ENCODE results near the gene NAA10.

NAA10 gene

DNA sequence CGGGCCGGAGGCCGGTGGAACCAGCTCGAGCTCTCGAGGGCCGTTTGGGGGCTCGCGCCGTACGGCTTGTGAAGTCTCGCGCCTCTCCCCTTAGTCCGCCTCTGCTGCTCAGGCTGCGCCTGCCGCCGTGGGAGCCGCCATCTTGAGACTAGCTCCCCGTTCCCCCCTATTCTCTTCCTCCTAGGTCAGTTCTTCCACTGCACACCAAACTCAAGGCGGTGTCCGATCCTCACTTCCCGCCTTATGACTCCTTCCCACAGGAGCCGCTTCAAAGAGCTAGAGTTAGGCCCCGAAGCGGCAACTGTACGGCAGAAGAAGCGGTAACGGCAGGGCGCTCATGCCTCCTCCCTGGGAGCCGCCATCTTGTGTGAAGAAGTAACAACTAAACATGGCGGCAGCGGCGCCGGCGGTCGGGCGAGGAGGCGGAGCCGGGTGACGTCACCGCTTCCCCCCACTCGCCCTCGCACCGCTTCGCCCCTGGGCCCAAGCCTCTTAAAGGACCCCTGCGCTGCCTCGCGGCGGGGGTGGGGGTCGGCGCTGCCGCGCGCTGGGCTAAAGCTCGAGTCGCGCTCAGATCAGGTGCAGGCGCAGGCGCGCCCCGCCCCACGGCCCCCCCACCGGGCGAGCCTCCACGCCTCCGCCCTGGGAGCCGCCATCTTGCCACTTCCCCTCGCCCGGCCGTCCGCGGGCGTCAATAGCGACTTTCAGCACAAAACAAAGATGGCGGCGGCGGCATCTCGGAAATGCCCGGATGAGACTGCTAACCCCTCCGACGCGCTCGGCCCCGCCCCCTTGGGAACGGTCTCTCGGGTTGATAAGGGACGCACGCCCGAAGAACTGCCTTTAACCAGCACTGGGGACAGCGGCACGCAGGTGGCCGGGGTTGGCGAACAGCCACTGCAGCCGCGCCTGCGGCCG is 36.9 kb upstream of the NAA10 start, which contains the start of gene HCFC1:
Gene HCFC1 (minus strand): TSS at position 369 of the 918 bp plus-strand sequence. CDS start 978 bp downstream, outside the sequence.
- Histone ChIP-seq H3K27me3 (ENCODE audit: insufficient read depth, low read length) (no peaks in the 10 kb centered on the region), H3K9me3 (ENCODE audit: insufficient read depth, low read depth, low read length) (no peaks in the 10 kb centered on the region), H3K4me3 (ENCODE audit: low read length) (peak within 1 kb of the TSS; percentile 100), H3K9ac (ENCODE audit: low read depth, low read length) (peak within 1 kb of the TSS; percentile 100), H3K27ac (ENCODE audit: low read depth, low read length) (peak within 1 kb of the TSS; percentile 100), H3K4me1 (ENCODE audit: insufficient read depth, low read length) (0 out of 2 replicates have a peak, but pooled peaks cover 10% of the 10 kb centered on the region), H3K36me3 (ENCODE audit: insufficient read depth, low read length) (peaks cover 15% of the 10 kb centered on the region; the same call in 1 of the 2 replicates)
- under 1% methylated on average over 96 of the region's 96 CpGs for WGBS

DNA sequence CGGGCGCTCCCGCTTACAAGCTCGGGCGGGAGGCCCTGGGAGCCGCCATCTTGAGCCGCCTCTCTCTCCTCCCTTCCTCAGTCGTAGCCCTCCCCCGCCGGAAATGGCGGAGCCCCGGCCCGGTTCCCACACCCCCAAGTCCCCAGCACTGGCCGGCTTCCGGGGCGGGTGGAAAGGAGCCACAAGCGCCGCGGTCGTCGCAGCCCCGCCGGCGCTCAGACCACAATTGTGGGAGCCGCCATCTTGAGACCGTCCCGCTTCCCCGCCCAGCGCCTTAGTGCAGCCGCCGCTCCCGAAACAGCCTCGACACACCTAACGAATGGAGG is 36.2 kb upstream of the NAA10 start:
- Histone ChIP-seq H3K4me3 (ENCODE audit: low read length) (peak overlapping the region; percentile 100), H3K9me3 (ENCODE audit: insufficient read depth, low read depth, low read length) (no peaks in the 10 kb centered on the region), H3K27ac (ENCODE audit: low read depth, low read length) (peak overlapping the region; percentile 100), H3K9ac (ENCODE audit: low read depth, low read length) (peak overlapping the region; percentile 100), H3K36me3 (ENCODE audit: insufficient read depth, low read length) (peaks cover 15% of the 10 kb centered on the region; the same call in 1 of the 2 replicates), H3K4me1 (ENCODE audit: insufficient read depth, low read length) (0 out of 2 replicates have a peak, but pooled peaks cover 12% of the 10 kb centered on the region), H3K27me3 (ENCODE audit: insufficient read depth, low read length) (no peaks in the 10 kb centered on the region)
- 0% methylated on average over 34 of the region's 34 CpGs for WGBS

DNA sequence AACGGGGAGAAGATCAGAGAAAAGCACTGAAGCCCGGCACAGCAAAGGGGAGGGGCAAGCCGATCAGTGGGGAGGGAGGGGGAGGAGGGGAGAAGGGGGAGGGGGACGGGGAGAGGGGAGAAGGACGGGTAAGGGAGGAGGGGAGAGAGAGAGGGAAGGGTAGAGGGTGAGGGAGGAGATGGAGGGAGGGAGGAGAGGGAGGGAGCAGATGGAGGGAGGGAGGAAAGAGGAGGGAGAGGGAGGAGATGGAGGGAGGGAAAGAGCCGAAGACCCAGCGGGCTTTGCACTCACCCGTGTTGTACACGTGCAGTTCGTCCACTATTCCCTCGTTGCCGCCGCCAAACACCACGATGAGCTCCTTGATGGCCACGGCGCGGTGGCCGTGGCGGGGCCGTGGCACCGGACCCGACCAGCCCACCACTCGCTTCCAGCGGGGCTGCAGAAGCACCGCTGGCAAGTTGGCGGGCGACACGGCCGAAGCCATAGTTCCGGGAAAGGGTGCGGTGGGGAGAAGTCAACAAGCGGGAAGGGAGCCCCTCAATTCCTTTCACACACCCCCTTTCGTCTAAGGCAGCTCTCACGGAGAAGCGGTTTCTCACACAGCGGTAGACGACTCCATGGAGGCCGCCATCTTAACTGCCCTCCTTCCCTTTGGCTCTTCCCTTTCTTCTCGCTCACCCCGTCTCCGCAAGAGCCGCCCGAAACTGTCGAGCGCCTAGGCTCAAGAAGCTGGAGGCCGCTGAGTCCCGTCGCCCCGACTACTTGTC is 35.7 kb upstream of the NAA10 start:
- H3K4me1 ChIP-seq (ENCODE audit: insufficient read depth, low read length): 0 out of 2 replicates have a peak, but pooled peaks cover 12% of the 10 kb centered on the region

DNA sequence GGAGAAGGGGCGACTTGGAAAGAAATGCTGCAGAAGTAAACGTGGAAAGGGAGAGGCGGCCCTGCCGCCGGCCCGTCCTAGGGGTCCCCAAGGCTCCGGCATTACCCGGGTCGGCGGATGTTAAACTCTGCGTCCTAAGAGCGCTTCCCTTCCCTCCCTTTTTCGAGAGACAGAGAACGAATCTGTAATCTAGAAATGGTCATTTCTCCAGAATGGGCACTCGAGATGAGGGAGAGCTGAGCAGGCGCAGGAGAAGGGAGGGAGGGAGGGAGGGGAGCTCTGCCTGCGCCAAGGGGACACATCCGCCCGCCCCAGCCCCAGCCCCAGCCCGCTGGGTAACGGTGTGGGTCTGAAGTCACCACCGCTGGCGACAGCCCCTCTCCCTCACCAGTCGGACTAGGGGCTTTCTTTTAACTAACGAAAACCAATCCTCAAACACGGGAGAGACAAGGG is 35.1 kb upstream of the NAA10 start:
- no peaks in the 10 kb centered on the region for H3K27me3 ChIP-seq (ENCODE audit: insufficient read depth, low read length)
- H3K4me1 ChIP-seq (ENCODE audit: insufficient read depth, low read length): 0 out of 2 replicates have a peak, but pooled peaks cover 12% of the 10 kb centered on the region
- H3K9ac ChIP-seq (ENCODE audit: low read depth, low read length): no peak overlapping the region
- H3K9me3 ChIP-seq (ENCODE audit: insufficient read depth, low read depth, low read length): no peaks in the 10 kb centered on the region
- H3K36me3 ChIP-seq (ENCODE audit: insufficient read depth, low read length): peaks cover 15% of the 10 kb centered on the region; the same call in 1 of the 2 replicates
- H3K27ac ChIP-seq (ENCODE audit: low read depth, low read length): no peak overlapping the region
- H3K4me3 ChIP-seq (ENCODE audit: low read length): peak overlapping the region; percentile 100
- WGBS: 1% methylated on average over 13 of the region's 26 CpGs

More for the DNA sequence above, 35.7 kb upstream of the NAA10 start:
- Histone ChIP-seq H3K27me3 (ENCODE audit: insufficient read depth, low read length) (no peaks in the 10 kb centered on the region), H3K9me3 (ENCODE audit: insufficient read depth, low read depth, low read length) (no peaks in the 10 kb centered on the region), H3K4me3 (ENCODE audit: low read length) (peak overlapping the region; percentile 100), H3K9ac (ENCODE audit: low read depth, low read length) (peak overlapping the region; percentile 100), H3K27ac (ENCODE audit: low read depth, low read length) (peak overlapping the region; percentile 100), H3K36me3 (ENCODE audit: insufficient read depth, low read length) (peaks cover 15% of the 10 kb centered on the region; the same call in 1 of the 2 replicates)
- WGBS: under 1% methylated on average over 44 of the region's 49 CpGs

DNA sequence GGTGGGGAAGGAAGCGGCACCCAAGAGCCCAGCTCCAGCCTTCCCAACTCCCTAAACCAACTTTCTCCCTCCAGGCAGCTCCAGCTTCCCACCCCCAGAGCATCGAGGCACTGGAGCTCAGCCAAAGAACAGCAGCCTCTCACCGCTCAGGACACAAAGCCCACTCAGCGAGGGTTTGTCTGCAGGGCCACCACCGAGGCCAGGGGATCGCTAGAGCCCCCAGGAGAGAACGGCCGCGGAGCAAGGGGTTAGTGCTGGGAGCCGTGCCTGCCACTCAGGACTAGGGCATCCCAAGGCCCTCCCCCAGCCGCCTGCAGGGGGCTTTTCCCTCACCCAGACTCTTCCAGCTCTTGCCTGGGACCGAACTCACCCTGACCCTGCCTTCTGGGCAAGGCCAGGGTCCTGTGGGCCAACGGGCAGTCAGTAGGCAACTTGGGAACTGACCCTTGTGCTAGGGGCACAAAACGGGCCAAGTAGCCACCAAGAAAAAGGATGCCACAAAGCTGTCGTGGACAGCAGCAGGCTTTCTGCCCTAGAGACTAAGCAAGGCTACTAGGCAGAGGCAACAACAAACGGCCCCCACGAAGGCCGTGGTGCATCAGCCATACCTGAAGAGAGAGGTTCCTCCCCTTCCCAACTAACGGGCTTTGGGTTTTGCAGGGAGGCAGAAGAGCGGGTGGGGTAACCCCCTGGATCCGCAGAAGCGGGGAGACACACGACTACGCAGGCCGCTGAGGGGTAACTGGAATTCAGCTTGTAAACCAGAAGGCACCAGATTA is 34.5 kb upstream of the NAA10 start:
- Histone ChIP-seq H3K27ac (ENCODE audit: low read depth, low read length) (no peak overlapping the region; the same call in 1 of the 2 replicates), H3K9ac (ENCODE audit: low read depth, low read length) (peak overlapping the region; percentile 26; the same call in 1 of the 2 replicates), H3K36me3 (ENCODE audit: insufficient read depth, low read length) (peaks cover 19% of the 10 kb centered on the region; the same call in 1 of the 2 replicates), H3K4me1 (ENCODE audit: insufficient read depth, low read length) (0 out of 2 replicates have a peak, but pooled peaks cover 12% of the 10 kb centered on the region), H3K9me3 (ENCODE audit: insufficient read depth, low read depth, low read length) (no peaks in the 10 kb centered on the region), H3K4me3 (ENCODE audit: low read length) (peak overlapping the region; percentile 100), H3K27me3 (ENCODE audit: insufficient read depth, low read length) (no peaks in the 10 kb centered on the region)
- 5% methylated on average over 23 of the region's 25 CpGs for whole genome bisulfite sequencing

DNA sequence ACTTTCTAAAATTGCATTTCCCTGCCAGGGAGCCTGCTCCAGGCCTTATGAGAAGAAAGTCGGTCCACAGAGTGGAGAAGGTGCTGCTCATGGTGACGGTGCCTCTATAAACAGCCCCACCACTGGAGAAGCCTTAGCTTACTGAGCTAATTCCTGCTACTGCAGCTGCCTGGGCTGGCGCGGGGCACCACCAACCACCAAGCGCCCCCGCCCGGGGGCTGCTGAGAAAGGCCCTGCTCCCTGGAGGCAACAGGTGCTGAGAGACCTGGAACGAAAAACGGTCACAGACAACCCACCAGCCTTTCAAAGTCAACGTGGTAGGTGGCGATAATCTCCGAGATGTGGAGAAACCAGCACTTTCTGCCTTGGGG is 33.9 kb upstream of the NAA10 start:
- Histone ChIP-seq H3K27me3 (ENCODE audit: insufficient read depth, low read length) (no peaks in the 10 kb centered on the region), H3K4me1 (ENCODE audit: insufficient read depth, low read length) (0 out of 2 replicates have a peak, but pooled peaks cover 12% of the 10 kb centered on the region), H3K9ac (ENCODE audit: low read depth, low read length) (peak overlapping the region; percentile 26; the same call in 1 of the 2 replicates), H3K36me3 (ENCODE audit: insufficient read depth, low read length) (peaks cover 25% of the 10 kb centered on the region), H3K9me3 (ENCODE audit: insufficient read depth, low read depth, low read length) (no peaks in the 10 kb centered on the region), H3K4me3 (ENCODE audit: low read length) (peak overlapping the region; percentile 100), H3K27ac (ENCODE audit: low read depth, low read length) (no peak overlapping the region)
- WGBS: 20% methylated on average over 7 of the region's 12 CpGs

DNA sequence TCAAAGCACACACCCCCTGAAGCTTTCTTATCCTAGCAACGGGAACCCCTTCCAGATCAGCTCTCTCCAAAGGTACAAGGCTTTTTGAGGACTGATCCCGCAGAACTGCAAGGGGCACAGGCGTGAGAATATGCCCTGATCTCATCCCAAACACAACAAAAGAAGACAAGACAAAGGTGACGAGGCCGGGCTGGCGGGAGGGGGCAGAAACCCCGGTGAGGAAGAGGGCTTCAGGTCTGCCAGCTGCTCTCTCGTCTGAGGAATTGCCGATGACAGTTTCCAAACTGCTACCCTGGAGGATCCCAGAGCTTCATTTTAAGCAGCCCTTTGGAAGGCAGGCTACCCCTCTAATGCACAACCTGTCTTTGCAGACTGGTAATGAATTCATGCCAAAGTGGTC is 33.4 kb upstream of the NAA10 start:
- Histone ChIP-seq H3K4me3 (ENCODE audit: low read length) (peak overlapping the region; percentile 100), H3K4me1 (ENCODE audit: insufficient read depth, low read length) (0 out of 2 replicates have a peak, but pooled peaks cover 12% of the 10 kb centered on the region), H3K9ac (ENCODE audit: low read depth, low read length) (0 out of 2 replicates have a peak overlapping the region, but pooled peaks have one; percentile 14), H3K36me3 (ENCODE audit: insufficient read depth, low read length) (peaks cover 30% of the 10 kb centered on the region), H3K27ac (ENCODE audit: low read depth, low read length) (no peak overlapping the region), H3K9me3 (ENCODE audit: insufficient read depth, low read depth, low read length) (no peaks in the 10 kb centered on the region), H3K27me3 (ENCODE audit: insufficient read depth, low read length) (no peaks in the 10 kb centered on the region)
- 43% methylated on average over 9 of the region's 9 CpGs for WGBS

DNA sequence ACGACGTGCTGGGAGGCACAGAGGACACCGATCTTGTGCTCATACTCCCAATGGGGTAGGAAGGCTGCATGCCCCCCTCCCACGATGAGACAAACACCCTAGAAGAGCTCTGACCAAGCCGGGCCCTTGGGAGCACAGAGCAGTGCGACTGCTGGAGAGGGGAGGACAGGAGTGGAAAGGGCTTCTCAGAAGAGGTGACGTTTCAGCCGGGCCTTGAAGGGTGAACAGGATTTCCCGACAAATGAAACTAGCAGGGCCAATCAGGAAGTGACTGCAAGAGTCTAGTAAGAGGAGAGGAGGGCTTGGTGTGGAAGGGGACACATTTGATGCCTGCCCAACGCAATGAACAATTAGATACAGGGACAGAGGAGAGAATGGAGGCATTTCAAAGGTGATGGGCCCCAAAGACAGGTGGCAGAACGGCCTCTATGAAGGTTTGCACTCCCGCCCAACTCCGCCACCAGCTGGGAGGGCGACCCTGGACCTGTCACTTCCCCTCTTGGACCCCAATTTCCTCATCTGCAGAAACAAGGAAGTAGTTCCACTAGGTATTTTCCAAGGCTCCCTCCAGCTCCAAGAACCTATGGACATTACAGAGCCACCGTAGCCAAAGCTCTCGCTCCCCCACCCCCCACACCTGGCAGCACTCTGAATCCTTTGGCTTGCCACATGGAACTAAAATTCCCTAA is 32.8 kb upstream of the NAA10 start:
- Histone ChIP-seq H3K4me1 (ENCODE audit: insufficient read depth, low read length) (0 out of 2 replicates have a peak, but pooled peaks cover 12% of the 10 kb centered on the region), H3K36me3 (ENCODE audit: insufficient read depth, low read length) (peaks cover 35% of the 10 kb centered on the region), H3K9me3 (ENCODE audit: insufficient read depth, low read depth, low read length) (no peaks in the 10 kb centered on the region), H3K9ac (ENCODE audit: low read depth, low read length) (no peak overlapping the region), H3K27me3 (ENCODE audit: insufficient read depth, low read length) (no peaks in the 10 kb centered on the region), H3K4me3 (ENCODE audit: low read length) (peak overlapping the region; percentile 100; the same call in 1 of the 2 replicates), H3K27ac (ENCODE audit: low read depth, low read length) (no peak overlapping the region)
- WGBS: 79% methylated on average over 16 of the region's 16 CpGs

DNA sequence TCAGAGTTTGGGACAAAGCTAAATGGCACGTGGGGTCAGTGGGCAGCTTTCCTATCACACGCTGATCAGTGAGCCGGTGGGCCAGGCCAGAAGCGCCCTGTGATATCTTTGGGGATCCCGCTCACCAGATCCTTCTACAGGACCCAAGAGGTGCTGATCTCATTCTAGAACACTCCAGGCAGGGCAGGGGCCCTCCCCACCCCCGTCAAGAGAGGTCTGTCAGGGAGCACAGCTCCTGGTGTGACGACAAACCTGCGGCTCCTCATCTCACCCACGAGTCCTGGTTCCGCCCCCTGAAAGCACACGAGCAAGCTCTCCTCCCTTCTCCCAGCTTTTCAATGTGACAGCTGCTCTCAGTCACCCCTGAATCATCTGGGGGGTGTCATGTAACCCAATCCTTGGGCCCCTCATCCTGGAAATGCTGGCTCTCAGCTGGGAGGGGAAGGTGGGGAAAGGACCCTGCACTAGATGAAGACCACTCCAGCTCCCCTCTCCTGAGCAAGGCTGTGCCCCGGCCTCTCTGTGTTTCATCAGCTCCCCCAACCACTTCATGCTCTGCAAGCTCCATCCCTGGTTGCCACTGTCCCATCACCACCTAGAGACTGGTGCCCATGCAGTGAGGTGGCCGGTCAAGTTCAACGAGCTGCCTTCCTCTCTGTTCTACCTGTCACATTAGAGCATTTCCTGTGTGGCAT is 32.2 kb upstream of the NAA10 start:
- Histone ChIP-seq H3K36me3 (ENCODE audit: insufficient read depth, low read length) (peaks cover 42% of the 10 kb centered on the region), H3K27me3 (ENCODE audit: insufficient read depth, low read length) (no peaks in the 10 kb centered on the region), H3K27ac (ENCODE audit: low read depth, low read length) (no peak overlapping the region), H3K4me1 (ENCODE audit: insufficient read depth, low read length) (0 out of 2 replicates have a peak, but pooled peaks cover 12% of the 10 kb centered on the region), H3K4me3 (ENCODE audit: low read length) (no peak overlapping the region), H3K9me3 (ENCODE audit: insufficient read depth, low read depth, low read length) (no peaks in the 10 kb centered on the region), H3K9ac (ENCODE audit: low read depth, low read length) (no peak overlapping the region)
- 79% methylated on average over 14 of the region's 14 CpGs for WGBS
